Measurements from ENCODE around the gene TRAF2. TPM values are rescaled to one million over a fixed set of nuclear protein-coding genes. Genes with fewer than 3 reads are reported as not detected.
A peak's percentile ranks its signal among the peaks of the same experiment; 100 is the strongest.

Gene TRAF2
- total RNA-seq, 8 experiments from 2014 or later, result 6.8 to 18.4 (median 10.0) TPM

DNA sequence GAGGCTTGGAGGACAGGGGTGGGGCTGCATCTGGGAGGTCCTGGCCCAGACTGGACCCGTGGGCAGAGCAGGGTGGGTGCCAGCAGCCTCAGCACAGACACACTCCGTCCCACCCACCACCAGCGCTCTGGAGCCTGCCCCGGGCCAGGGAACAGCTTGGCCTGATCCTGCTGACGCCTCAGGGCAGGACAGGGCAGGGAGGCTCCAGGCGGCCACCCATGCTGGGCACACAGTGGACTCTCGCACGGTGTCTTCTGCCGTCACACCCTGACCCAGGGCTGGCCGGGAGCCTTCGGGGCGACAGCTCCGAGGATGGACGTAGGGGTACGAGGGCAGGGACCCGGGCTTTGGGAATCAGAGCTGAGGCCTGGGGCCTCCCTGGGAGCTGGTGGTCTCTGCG is 82.8 kb downstream of the TRAF2 start:
- H3K27ac ChIP-seq, result no peak overlapping the region
- no peak overlapping the region for H3K4me3 ChIP-seq
- WGBS, 10 experiments, result 7 to 100% (median 82%) methylated on average over 3 to 7 of the region's 17 CpGs; no CpG with 5 or more reads in 7 of the 10 experiments

DNA sequence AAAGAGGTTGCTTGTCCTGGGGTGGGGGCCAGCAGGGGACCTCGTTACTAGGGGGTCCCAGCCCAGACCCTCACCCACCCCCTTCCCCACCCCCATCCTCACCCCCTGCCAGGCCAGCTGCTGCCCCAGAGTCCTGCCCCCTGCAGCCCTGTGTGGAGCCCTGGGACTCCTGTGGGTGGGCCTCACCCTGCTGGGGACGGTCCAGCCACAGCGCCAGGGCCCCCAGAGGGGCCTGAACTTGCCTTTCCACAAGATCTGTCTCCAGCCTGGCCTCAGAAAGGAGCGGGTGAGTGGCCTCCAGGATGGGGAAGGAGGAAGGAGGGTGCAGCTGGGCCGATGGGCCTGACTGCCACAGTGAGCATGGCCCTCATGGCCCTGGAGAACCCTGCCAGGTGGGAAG is 83.5 kb downstream of the TRAF2 start:
- in situ Hi-C loops (cut with MboI; ENCODE audit: low pct_unique_long_range_greater_than_20kb in 2 of 9, low sequenced_read_pairs in 9 of 9, unreplicated experiment in 9 of 9), result no loop called here

More for the DNA sequence above, 82.8 kb downstream of the TRAF2 start:
- ATAC-seq (replicated peaks in 6 of 8), result peak in 3 of 8 experiments; percentile 25 to 65 (median 49)
- in situ Hi-C loops (cut with MboI; ENCODE audit: low pct_unique_long_range_greater_than_20kb in 2 of 9, low sequenced_read_pairs in 9 of 9, unreplicated experiment in 9 of 9), result no loop called here
- peaks cover 20 to 21% of the 10 kb centered on the region in 2 donors for H3K4me1 ChIP-seq (replicated peaks in 1 of 2)

DNA sequence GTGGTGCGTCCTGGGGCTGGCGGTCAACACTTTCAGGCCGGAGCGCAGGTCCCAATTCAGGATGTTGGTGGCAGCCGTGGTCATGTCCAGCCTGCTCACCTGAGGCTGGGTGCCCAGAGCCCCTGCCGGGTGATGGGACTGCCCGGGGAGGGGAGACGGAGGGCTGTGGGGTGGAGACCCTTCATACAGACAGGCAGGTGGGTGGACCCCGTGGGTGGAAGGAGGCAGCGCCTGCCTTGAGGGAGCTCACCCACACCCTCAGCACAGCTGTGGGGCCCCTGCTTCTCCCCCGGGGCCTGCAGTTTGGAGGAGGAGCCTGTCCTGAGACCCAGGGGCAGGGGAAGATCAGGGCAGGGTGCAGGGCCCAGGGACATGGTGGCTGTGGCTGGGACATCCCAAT is 84.0 kb downstream of the TRAF2 start:
- Histone ChIP-seq H3K27ac (no peak overlapping the region), H3K4me3 (no peak overlapping the region), H3K4me1 (replicated peaks in 1 of 2) (peaks cover 20 to 21% of the 10 kb centered on the region in 2 donors)
- ATAC-seq (replicated peaks in 6 of 8), result no peak
- 20 to 100% (median 76%) methylated on average over 1 to 5 of the region's 11 CpGs; no CpG with 5 or more reads in 7 of the 10 experiments for WGBS, 10 experiments
- in situ Hi-C loops (cut with MboI; ENCODE audit: low pct_unique_long_range_greater_than_20kb in 2 of 9, low sequenced_read_pairs in 9 of 9, unreplicated experiment in 9 of 9), result no loop called here

More for the DNA sequence above, 83.5 kb downstream of the TRAF2 start:
- no peak for ATAC-seq (replicated peaks in 6 of 8)
- H3K4me1 ChIP-seq (replicated peaks in 1 of 2), result peaks cover 20 to 21% of the 10 kb centered on the region in 2 donors
- no CpG with 5 or more reads among the region's 5 CpGs for WGBS, 10 experiments
- H3K27ac ChIP-seq, result no peak overlapping the region
- H3K4me3 ChIP-seq, result no peak overlapping the region

DNA sequence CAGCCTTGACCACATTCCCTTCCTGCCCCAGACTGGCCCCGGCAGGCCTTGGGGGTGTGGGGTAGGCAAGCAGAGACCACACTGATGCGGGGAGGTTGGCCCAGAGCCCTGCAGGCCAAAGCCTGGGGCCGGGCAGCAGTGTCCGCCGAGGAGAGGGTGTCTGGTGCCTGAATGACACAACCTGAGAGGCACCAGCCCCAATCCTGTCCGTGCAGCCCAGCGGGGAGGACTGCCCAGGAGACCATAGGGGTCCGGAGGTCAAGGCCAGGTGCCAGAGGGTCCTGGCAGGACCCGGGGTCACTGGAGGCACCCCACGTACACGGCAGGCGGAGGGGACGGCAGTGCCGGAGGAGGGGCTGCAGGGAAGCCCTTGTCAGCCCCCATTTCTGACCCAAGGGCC is 85.4 kb downstream of the TRAF2 start:
- no peak for ATAC-seq (replicated peaks in 6 of 8)
- H3K4me3 ChIP-seq, result no peak overlapping the region
- 60 to 100% (median 90%) methylated on average over 1 to 2 of the region's 14 CpGs; no CpG with 5 or more reads in 7 of the 10 experiments for WGBS, 10 experiments
- peaks cover 11% of the 10 kb centered on the region in 2 donors for H3K4me1 ChIP-seq (replicated peaks in 1 of 2)
- in situ Hi-C loops (cut with MboI; ENCODE audit: low pct_unique_long_range_greater_than_20kb in 2 of 9, low sequenced_read_pairs in 9 of 9, unreplicated experiment in 9 of 9), result no loop called here
- no peak overlapping the region for H3K27ac ChIP-seq

DNA sequence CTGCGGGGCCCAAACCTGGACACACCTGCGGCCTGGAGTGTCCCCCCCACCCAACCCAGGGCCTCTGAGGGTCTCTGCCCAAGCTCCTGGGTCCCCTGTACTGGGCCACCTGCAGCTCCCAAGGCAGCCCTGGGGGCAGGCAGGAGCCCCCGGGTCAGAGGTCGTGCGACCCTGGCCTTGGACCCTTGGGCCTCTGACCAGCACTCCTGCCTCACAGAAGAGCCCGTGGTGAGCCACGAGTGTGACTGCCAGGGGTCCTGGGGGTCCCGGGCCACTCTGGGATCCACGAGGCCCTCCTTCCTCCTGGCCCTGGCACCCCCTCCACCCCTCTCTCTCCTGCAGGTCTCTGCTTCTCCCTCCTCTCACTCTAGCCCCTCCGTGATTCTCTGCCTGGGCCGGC is 86.0 kb downstream of the TRAF2 start:
- no peak overlapping the region for H3K27ac ChIP-seq
- H3K4me1 ChIP-seq (replicated peaks in 1 of 2), result peaks cover 11 to 13% of the 10 kb centered on the region in 2 donors
- no peak overlapping the region for H3K4me3 ChIP-seq
- no peak for ATAC-seq (replicated peaks in 6 of 8)
- no CpG with 5 or more reads among the region's 11 CpGs for WGBS, 10 experiments
- in situ Hi-C loops (cut with MboI; ENCODE audit: low pct_unique_long_range_greater_than_20kb in 2 of 9, low sequenced_read_pairs in 9 of 9, unreplicated experiment in 9 of 9), result no loop called here

DNA sequence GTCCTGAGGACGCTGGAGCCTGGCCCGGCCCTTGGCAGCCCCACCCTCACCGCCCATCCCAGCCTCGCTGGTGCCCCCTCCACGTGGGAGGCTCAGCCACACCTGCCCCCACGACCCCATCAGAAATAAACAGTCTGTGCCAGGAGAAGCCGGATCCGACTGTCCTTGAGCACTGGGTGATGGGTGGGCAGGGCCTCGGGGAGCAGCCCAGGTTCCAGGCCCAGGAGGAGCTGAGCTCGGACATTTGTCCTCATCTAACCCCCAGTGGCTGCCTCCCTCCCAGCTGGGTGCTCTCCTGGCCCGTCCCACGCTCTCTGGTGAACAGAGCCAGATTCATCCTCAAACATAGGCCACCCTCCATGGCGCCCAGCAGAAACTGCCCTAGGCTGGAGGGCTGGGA is 86.4 kb downstream of the TRAF2 start:
- in situ Hi-C loops (cut with MboI; ENCODE audit: low pct_unique_long_range_greater_than_20kb in 2 of 9, low sequenced_read_pairs in 9 of 9, unreplicated experiment in 9 of 9), result no loop called here

DNA sequence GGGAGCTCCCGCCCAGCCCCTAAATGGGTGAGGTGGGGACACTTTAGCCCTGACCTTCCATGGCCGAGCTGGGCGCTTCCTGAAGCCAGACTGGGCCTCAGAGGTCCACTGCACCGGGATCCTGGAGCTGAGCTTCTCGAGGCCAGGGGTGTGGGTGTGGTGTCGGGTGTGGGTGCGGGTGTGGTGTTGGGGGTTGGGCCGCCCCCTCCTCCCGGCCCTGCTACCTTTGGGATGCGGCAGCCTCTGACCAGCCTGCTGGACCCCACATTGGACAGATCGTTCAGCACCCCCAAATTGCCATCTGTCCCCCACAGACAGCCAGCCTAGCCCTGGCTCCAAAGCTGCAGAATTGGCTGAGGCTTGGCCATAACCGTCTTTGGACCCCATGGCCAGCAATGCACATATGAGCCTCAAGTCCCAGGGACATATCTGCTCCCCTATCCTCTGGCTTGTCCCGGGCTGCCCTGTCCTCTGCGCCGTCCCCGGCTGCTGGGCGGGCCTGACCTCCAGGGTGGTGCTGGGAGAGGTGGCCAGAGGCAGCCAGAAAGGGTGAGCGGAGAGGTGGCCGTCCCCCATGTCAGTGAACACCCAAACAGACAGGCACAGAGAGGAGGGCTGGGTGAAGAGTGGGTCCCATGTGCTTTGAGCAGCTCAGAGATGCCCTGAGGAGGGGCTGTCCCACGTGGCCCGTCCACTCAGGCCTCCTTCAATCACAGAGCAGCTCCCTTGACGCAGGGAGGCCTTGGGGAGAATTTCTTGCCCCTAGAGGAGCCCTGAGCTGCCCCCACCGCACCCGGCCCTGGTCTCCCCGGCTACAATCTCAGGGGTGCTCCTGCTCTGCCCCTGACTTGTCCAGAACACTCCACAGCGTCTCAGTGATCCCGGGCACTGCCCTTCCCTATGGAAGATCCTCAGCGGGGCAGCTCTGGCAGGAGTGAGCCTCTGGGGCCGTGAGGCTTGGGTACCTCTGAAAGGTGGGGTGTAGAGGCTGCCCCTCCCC is 87.6 kb downstream of the TRAF2 start:
- in situ Hi-C loops (cut with MboI; ENCODE audit: low pct_unique_long_range_greater_than_20kb in 2 of 9, low sequenced_read_pairs in 9 of 9, unreplicated experiment in 9 of 9), result no loop called here

More for the DNA sequence above, 86.4 kb downstream of the TRAF2 start:
- Histone ChIP-seq H3K27ac (no peak overlapping the region), H3K4me1 (replicated peaks in 1 of 2) (peaks cover 11 to 15% of the 10 kb centered on the region in 2 donors), H3K4me3 (no peak overlapping the region)
- no peak for ATAC-seq (replicated peaks in 6 of 8)
- 72 to 100% (median 80%) methylated on average over 1 to 3 of the region's 13 CpGs; no CpG with 5 or more reads in 7 of the 10 experiments for WGBS, 10 experiments

DNA sequence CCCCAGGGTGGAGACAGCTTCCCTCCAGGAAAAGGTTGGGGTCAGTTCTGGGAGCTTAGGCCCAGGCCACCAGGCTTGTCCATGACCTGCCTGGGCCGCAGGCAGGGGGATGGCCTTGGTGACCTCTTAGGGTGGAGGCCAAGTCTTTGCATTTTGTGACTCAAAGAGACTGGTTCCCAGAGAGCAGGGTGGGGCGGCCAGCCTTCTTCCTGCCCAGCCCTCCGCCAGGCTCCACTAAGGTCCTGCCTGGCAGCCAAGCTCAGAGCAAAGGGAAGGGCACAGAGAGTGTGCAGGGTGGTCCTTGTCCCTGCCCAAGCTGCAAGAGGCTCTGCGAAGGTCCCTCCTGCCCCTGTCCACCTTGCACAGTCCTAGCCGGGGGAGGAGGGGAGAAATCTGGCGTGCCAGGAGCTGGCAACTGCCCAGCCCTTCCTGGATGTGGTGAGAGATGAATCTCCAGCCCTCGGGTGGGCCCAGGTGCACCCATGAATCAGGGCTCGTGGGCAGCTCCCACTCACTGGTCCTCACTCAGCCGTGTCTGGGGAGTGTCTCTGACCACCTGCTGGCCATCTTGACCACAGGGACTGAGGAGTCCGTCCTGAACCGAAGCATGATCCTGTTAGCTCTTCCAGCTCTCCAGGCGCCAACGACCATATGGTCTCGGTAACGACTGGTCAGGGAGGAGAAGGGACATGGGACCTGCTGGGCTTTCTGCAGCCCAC is 88.7 kb downstream of the TRAF2 start:
- peak in 3 of 8 experiments; percentile 11 to 64 (median 43) for ATAC-seq (replicated peaks in 6 of 8)
- Histone ChIP-seq H3K4me1 (replicated peaks in 1 of 2) (peaks cover 3 to 10% of the 10 kb centered on the region in 2 donors), H3K4me3 (no peak overlapping the region), H3K27ac (no peak overlapping the region)
- in situ Hi-C loops (cut with MboI; ENCODE audit: low pct_unique_long_range_greater_than_20kb in 2 of 9, low sequenced_read_pairs in 9 of 9, unreplicated experiment in 9 of 9), result no loop called here
- 0 to 86% (median 20%) methylated on average over 1 to 11 of the region's 15 CpGs; no CpG with 5 or more reads in 5 of the 10 experiments for WGBS, 10 experiments

More for the DNA sequence above, 87.6 kb downstream of the TRAF2 start:
- ATAC-seq (replicated peaks in 6 of 8), result no peak
- Histone ChIP-seq H3K27ac (no peak overlapping the region), H3K4me3 (no peak overlapping the region), H3K4me1 (replicated peaks in 1 of 2) (peaks cover under 1 to 9% of the 10 kb centered on the region in 2 donors)
- WGBS, 10 experiments, result 67 to 80% (median 74%) methylated on average over 1 to 12 of the region's 29 CpGs; no CpG with 5 or more reads in 4 of the 10 experiments

DNA sequence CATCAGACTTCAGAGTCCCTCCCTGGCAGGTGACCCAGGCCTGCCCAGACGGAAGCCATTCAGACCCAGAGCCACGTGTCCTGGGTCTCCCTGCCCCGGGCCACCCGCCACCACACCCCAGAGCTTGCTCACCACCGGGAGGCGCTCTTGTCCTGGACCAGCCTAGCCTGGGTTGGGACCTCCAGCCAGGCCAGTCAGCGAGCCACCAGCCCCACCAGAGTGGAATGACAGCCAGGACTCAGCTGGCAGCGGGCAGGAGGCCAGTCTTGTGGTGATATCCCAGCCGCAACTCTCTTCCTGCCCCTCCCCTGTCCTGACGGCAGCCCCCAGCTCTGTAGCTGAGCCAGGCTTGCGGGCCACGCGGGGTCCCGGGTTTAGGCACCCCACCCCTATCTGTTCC is 89.3 kb downstream of the TRAF2 start:
- peak in 3 of 8 experiments; percentile 1 to 33 (median 14) for ATAC-seq (replicated peaks in 6 of 8)
- WGBS, 10 experiments, result 25 to 72% methylated on average over 3 to 5 of the region's 14 CpGs; no CpG with 5 or more reads in 8 of the 10 experiments
- Histone ChIP-seq H3K27ac (no peak overlapping the region), H3K4me1 (replicated peaks in 1 of 2) (peaks cover 3 to 10% of the 10 kb centered on the region in 2 donors), H3K4me3 (no peak overlapping the region)
- in situ Hi-C loops (cut with MboI; ENCODE audit: low pct_unique_long_range_greater_than_20kb in 2 of 9, low sequenced_read_pairs in 9 of 9, unreplicated experiment in 9 of 9), result no loop called here

Other genes starting within 250 kb of the TRAF2 start
- 10 to 100 TPM in 3 of 8 experiments, 1 to 10 TPM in 1, under 1 TPM in 4; 0.50 to 21.9 (median 4.7) TPM for gene EGFL7, start 223.6 kb upstream of the TRAF2 start, total RNA-seq
- 10 to 100 TPM in 2 of 8 experiments, 1 to 10 TPM in 6; 1.5 to 19.7 (median 4.6) TPM for gene AGPAT2, start 199.1 kb upstream of the TRAF2 start, total RNA-seq
- 10 to 100 TPM in 6 of 8 experiments, 1 to 10 TPM in 1, under 1 TPM in 1; 0.92 to 44.3 (median 27.8) TPM for gene DIPK1B, start 173.9 kb upstream of the TRAF2 start, total RNA-seq
- gene LCN10, start 143.6 kb upstream of the TRAF2 start, total RNA-seq, result 1 to 10 TPM in 1 of 8 experiments, under 1 TPM in 7; 0.05 to 1.7 (median 0.38) TPM
- gene LCN6, start 138.0 kb upstream of the TRAF2 start, total RNA-seq, result under 1 TPM in 2 of 8 experiments, not detected in 6; 0.41 to 0.76 TPM
- under 1 TPM in 4 of 8 experiments, not detected in 4; 0.08 to 0.43 (median 0.22) TPM for gene LCN8, start 128.3 kb upstream of the TRAF2 start, total RNA-seq
- gene LCN15, start 122.0 kb upstream of the TRAF2 start, total RNA-seq, result under 1 TPM in 5 of 8 experiments, not detected in 3; 0.21 to 0.43 (median 0.23) TPM
- 10 to 100 TPM; 21.7 to 92.7 (median 39.5) TPM for gene TMEM141, start 95.2 kb upstream of the TRAF2 start, total RNA-seq
- gene CCDC183, start 90.2 kb upstream of the TRAF2 start, total RNA-seq, result 1 to 10 TPM in 7 of 8 experiments, under 1 TPM in 1; 0.61 to 3.3 (median 2.5) TPM
- gene RABL6, start 78.6 kb upstream of the TRAF2 start, total RNA-seq, result 10 to 100 TPM; 33.8 to 83.5 (median 39.5) TPM
- 1 to 10 TPM; 1.2 to 5.5 (median 2.6) TPM for gene AJM1, start 44.0 kb upstream of the TRAF2 start, total RNA-seq
- 100 to 1,000 TPM; 134 to 366 (median 259) TPM for gene PHPT1, start 37.1 kb upstream of the TRAF2 start, total RNA-seq
- 10 to 100 TPM in 1 of 8 experiments, 1 to 10 TPM in 7; 1.5 to 10.3 (median 4.7) TPM for gene MAMDC4, start 34.2 kb upstream of the TRAF2 start, total RNA-seq
- gene EDF1, start 20.2 kb upstream of the TRAF2 start, total RNA-seq, result 100 to 1,000 TPM; 506 to 905 (median 719) TPM
- 100 to 1,000 TPM in 1 of 8 experiments, 10 to 100 TPM in 7; 34.1 to 115 (median 45.3) TPM for gene FBXW5, start 58.2 kb downstream of the TRAF2 start, total RNA-seq
- 1 to 10 TPM in 5 of 8 experiments, under 1 TPM in 1, not detected in 2; 0.71 to 2.7 (median 1.4) TPM for gene C8G, start 58.7 kb downstream of the TRAF2 start, total RNA-seq
- gene LCN12, start 65.8 kb downstream of the TRAF2 start, total RNA-seq, result 1 to 10 TPM in 5 of 8 experiments, under 1 TPM in 3; 0.38 to 4.3 (median 1.2) TPM
- gene PTGDS, start 91.0 kb downstream of the TRAF2 start, total RNA-seq, result 100 to 1,000 TPM in 2 of 8 experiments, 10 to 100 TPM in 2, 1 to 10 TPM in 4; 1.2 to 273 (median 12.3) TPM
- gene LCNL1, start 96.5 kb downstream of the TRAF2 start, total RNA-seq, result 1 to 10 TPM in 1 of 8 experiments, under 1 TPM in 7; 0.11 to 1.3 (median 0.73) TPM
- gene PAXX, start 105.9 kb downstream of the TRAF2 start, total RNA-seq, result 10 to 100 TPM; 23.4 to 38.4 (median 27.5) TPM
- gene CLIC3, start 110.1 kb downstream of the TRAF2 start, total RNA-seq, result 1 to 10 TPM in 1 of 8 experiments, under 1 TPM in 3, not detected in 4; 0.29 to 8.3 (median 0.47) TPM
- 10 to 100 TPM in 7 of 8 experiments, 1 to 10 TPM in 1; 8.1 to 27.9 (median 18.0) TPM for gene ABCA2, start 141.7 kb downstream of the TRAF2 start, total RNA-seq
- gene FUT7, start 145.6 kb downstream of the TRAF2 start, total RNA-seq, result 1 to 10 TPM in 1 of 8 experiments, under 1 TPM in 6, not detected in 1; 0.08 to 1.0 (median 0.25) TPM
- 10 to 100 TPM; 19.0 to 61.7 (median 30.5) TPM for gene NPDC1, start 159.7 kb downstream of the TRAF2 start, total RNA-seq
- gene ENTPD2, start 167.5 kb downstream of the TRAF2 start, total RNA-seq, result 1 to 10 TPM in 1 of 8 experiments, under 1 TPM in 7; 0.13 to 1.3 (median 0.34) TPM
- gene SAPCD2, start 184.0 kb downstream of the TRAF2 start, total RNA-seq, result 10 to 100 TPM in 2 of 8 experiments, 1 to 10 TPM in 4, under 1 TPM in 2; 0.31 to 12.5 (median 6.4) TPM
- 1 to 10 TPM in 6 of 8 experiments, under 1 TPM in 2; 0.63 to 8.9 (median 4.5) TPM for gene UAP1L1, start 191.0 kb downstream of the TRAF2 start, total RNA-seq
- gene MAN1B1, start 200.5 kb downstream of the TRAF2 start, total RNA-seq, result 10 to 100 TPM; 28.6 to 89.3 (median 50.3) TPM
- gene DPP7, start 228.2 kb downstream of the TRAF2 start, total RNA-seq, result 100 to 1,000 TPM in 3 of 8 experiments, 10 to 100 TPM in 5; 14.2 to 233 (median 56.1) TPM